Panc1 (cell line): ENCODE measurements around the gene RNASE7.

Source experiments
- CTCF ChIP-seq: fragments of 450-650 bp; IDR thresholded peaks from 2 replicates; pipeline ENCODE4 v1.5.1; 2017; ENCODE audit warnings: mild to moderate bottlenecking
- POLR2AphosphoS5 ChIP-seq: IDR thresholded peaks from 2 replicates; pipeline ENCODE4 v1.6.1; 2012; ENCODE audit warnings: mild to moderate bottlenecking, low read depth, low read length, moderate library complexity
- REST ChIP-seq, 2 experiments: IDR thresholded peaks; 2 replicates each; pipeline ENCODE4 v1.6.1; 2011 to 2012; ENCODE audit warnings: low read depth in 2 of 2, control low read depth in 1 of 2, low read length in 1 of 2, mild to moderate bottlenecking in 1 of 2, moderate library complexity in 1 of 2; ENCODE audit not compliant: insufficient read depth in 1 of 2
- SIN3A ChIP-seq: IDR thresholded peaks from 2 replicates; pipeline ENCODE4 v1.6.1; 2012; ENCODE audit warnings: low read depth, mild to moderate bottlenecking, low read length, moderate library complexity, borderline replicate concordance; ENCODE audit not compliant: insufficient read depth
- TCF7L2 ChIP-seq: IDR thresholded peaks from 2 replicates; pipeline ENCODE4 v1.6.1; 2011; ENCODE audit warnings: mild to moderate bottlenecking, low read depth, low read length, inconsistent platforms

GRCh38 chr14:21075719-21076437 lies 33.7 kb downstream of the RNASE7 start:
- TF ChIP-seq CTCF (no peak), REST (IDR thresholded peaks at IDR 0.05; ENCODE audit: insufficient read depth in 1 of 2, low read depth in 2 of 2, low read length in 1 of 2) (no peak), TCF7L2 (no peak), POLR2AphosphoS5 (no peak), SIN3A (no peak)
